HG02588 (cell line): Measurements from ENCODE around the gene IPO9.
"Not testable (repeated sequence)": the region's sequence is repeated elsewhere in the genome, so short reads cannot be mapped to it uniquely, and the experiment has no call there.

Experiments
- ATAC-seq: cut with Tn5 transposase; IDR thresholded peaks from one replicate; pipeline ENCODE4 v1.9.1; 2021; ENCODE audit warnings: mild to moderate bottlenecking, moderate library complexity; ENCODE audit not compliant: unreplicated experiment

The IPO9 gene

GRCh38 chr1:201845331-201846083, 16.6 kb downstream of the IPO9 start:
- ATAC-seq, result no peak

GRCh38 chr1:201847150-201847549, 18.2 kb downstream of the IPO9 start:
- ATAC-seq, result no peak

- ATAC-seq, result no peak
Measured at GRCh38 chr1:201848230-201848629, 19.3 kb downstream of the IPO9 start.

DNA sequence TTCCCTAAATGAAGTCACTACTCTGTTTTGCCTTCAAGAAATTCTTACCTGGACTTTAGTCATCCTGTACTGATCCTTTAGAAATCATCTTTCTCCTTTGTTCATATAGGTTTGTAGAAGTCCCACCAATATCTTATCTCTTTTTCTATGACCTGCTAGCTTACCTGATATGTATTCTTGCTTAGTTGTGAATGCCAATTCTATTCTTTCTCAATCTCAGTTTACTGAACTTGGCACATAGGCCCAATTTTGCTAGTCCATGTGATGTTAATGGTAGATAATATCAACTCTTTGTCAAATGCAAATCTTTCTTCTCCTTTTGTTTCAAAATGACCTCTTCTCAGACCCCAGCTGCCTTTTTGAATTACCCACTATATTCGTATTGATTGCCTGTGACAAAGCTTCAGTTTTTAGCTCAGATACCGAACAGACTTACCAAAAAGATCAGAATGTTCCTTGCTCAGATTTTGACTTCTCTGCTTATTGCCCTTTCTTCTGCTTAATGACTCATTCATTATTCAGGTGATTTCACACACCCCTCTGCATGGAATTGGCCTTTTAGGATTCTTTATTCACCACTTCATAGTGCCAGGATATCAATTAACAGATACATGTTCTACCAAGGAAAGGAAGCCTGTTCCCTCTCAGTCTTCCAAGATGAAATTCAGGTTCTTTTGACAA, 20.6 kb downstream of the IPO9 start:
- ATAC-seq, result no peak

DNA sequence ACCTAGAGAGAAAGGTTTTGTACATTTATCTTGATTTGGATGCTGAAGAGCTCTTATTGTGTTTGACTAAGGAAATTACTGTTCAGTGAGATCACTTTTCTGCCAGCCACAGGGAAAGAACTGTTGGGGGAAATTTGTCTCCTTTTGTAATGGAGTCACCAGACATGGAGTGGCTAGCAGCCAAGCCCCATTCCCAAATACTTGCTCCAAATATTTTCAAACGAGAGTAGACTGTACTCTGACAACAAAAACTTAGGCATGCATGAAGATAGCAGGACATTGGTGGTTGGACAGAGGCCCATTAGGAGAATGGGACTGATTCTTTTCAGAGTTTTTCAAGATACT, 21.1 kb downstream of the IPO9 start:
- no peak for ATAC-seq

GRCh38 chr1:201851949-201852348, 23.0 kb downstream of the IPO9 start:
- no peak for ATAC-seq

GRCh38 chr1:201856722-201857121, 27.8 kb downstream of the IPO9 start:
- not testable (repeated sequence) for ATAC-seq

GRCh38 chr1:201859424-201859823, 30.5 kb downstream of the IPO9 start:
- no peak for ATAC-seq

DNA sequence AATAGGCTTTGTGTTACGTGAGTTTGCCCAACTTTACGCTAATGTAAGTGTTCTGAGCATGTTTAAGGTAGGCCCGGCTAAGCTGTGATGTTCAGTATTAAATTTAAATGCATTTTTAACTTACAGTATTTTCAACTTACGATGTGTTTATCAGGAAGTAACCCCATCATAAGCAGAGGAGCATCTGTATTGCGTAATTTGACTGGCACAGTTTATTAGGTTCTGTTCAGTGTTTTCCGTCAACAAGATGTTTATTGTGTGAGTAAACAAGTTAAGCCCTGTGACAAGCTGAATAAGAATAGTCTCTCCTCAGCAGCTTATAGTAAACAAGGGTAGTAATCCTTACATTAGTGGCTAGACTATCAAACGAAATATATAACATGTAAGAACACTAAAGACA, 32.5 kb downstream of the IPO9 start:
- ATAC-seq, result no peak

- no peak for ATAC-seq
Measured at GRCh38 chr1:201870397-201870796, 41.4 kb downstream of the IPO9 start.

DNA sequence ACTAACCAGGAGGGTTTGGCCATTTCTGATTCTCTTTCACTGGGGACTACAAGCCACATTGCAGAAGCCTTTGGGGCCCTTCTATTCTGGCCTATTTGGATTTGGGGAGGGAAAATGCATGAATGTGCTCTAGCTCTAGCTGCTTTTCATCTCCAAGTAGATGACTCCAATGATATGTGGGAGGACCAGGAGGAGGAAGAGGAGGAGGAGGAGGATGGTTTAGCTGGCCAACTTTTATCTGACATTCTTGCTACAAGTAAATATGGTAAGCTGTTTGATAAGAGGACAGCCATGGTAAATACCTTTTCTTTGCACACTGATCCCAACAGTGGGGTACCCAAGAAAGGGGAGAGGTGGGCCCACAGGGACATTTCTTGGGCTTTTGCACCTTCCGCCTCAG, 45.7 kb downstream of the IPO9 start:
- no peak for ATAC-seq

- ATAC-seq, result no peak
Measured at GRCh38 chr1:201876148-201876818, 47.3 kb downstream of the IPO9 start.

- no peak for ATAC-seq
Measured at GRCh38 chr1:201877877-201878401, 49.0 kb downstream of the IPO9 start.

GRCh38 chr1:201880928-201881571, 52.1 kb downstream of the IPO9 start:
- ATAC-seq, result no peak

GRCh38 chr1:201881617-201882016, 52.7 kb downstream of the IPO9 start:
- ATAC-seq, result no peak

GRCh38 chr1:201882665-201883132, 53.7 kb downstream of the IPO9 start:
- no peak for ATAC-seq

GRCh38 chr1:201883266-201883665, 54.3 kb downstream of the IPO9 start:
- ATAC-seq, result no peak

GRCh38 chr1:201883786-201884185, 54.8 kb downstream of the IPO9 start:
- ATAC-seq, result no peak

- no peak for ATAC-seq
Measured at GRCh38 chr1:201884425-201884824, 55.5 kb downstream of the IPO9 start.

DNA sequence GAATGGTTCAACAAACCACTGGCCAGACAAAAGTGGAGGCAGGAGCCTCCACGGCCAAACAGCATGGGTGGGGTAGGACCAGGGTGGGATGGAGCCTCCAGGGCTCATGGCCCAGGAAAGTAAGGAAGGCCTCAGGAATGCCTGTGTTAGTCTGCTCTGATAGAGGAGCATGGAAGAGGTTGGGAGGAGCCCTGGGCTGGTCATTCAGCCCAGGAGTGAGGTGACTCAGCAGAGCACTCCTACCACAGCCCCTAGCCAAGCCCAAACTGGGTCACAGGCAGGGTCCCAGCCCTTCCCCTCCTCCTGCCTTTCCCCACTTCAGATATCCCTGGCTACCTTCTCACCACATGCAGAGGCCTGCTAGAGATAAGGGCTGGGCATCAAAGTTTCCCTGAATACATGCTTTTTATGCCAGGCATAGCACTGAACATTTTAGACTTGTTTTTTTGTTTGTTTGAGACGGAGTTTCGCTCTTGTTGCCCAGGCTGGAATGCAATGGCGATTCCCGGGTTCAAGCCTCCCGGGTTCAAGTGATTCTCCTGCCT, 56.6 kb downstream of the IPO9 start:
- no peak for ATAC-seq
